ENCODE data around the gene PDZD2. TPM values are rescaled to one million over a fixed set of nuclear protein-coding genes. Genes with fewer than 3 reads are reported as not detected.

The PDZD2 gene
- total RNA-seq, 2 experiments from 2014 or later, result 1.3 to 1.8 TPM

DNA sequence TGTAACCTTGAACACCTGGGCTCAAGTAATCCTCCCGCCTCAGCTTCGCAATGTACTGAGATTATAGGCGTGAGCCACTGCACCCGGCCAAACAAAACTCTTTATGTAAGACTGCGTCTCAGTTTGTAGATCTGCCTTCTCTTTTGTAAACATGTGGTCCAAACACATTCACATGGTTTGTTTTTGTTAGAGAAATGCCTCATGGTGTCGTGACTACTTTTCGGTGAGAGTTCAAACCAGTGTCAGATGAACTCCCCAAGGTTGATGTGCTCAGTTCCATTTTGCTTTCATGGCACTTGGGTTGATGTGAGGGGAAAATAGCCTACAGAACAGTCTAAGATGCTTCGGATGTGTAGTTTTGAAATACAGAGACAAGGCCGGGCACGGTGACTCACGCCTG lies 303.6 kb downstream of the PDZD2 start:
- Mint-ChIP-seq H3K4me3 (no peak overlapping the region), H3K9me3 (no peaks in the 10 kb centered on the region), H3K27ac (no peak overlapping the region), H3K36me3 (ENCODE audit: low read depth) (no peaks in the 10 kb centered on the region), H3K27me3 (no peaks in the 10 kb centered on the region), H3K4me1 (ENCODE audit: low read depth) (no peaks in the 10 kb centered on the region)
- DNase-seq (no peak), ATAC-seq (ENCODE audit: poor library complexity) (no peak)
- TF ChIP-seq, protein P1, sequence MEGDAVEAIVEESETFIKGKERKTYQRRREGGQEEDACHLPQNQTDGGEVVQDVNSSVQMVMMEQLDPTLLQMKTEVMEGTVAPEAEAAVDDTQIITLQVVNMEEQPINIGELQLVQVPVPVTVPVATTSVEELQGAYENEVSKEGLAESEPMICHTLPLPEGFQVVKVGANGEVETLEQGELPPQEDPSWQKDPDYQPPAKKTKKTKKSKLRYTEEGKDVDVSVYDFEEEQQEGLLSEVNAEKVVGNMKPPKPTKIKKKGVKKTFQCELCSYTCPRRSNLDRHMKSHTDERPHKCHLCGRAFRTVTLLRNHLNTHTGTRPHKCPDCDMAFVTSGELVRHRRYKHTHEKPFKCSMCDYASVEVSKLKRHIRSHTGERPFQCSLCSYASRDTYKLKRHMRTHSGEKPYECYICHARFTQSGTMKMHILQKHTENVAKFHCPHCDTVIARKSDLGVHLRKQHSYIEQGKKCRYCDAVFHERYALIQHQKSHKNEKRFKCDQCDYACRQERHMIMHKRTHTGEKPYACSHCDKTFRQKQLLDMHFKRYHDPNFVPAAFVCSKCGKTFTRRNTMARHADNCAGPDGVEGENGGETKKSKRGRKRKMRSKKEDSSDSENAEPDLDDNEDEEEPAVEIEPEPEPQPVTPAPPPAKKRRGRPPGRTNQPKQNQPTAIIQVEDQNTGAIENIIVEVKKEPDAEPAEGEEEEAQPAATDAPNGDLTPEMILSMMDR (IDR thresholded peaks at IDR 0.05), result no peak
- intact Hi-C loops (cut with DNase I, micrococcal nuclease), result no loop called here
- Histone ChIP-seq H3K4me1 (ENCODE audit: insufficient read depth, low read length) (no peaks in the 10 kb centered on the region), H3K4me3 (ENCODE audit: low read length) (no peak overlapping the region), H3K9me3 (ENCODE audit: control insufficient read depth in 1 of 2, insufficient read depth in 1 of 2, low read length in 2 of 2) (peaks cover 0 to 4% of the 10 kb centered on the region in 2 experiments), H3K36me3 (ENCODE audit: insufficient read depth, low read length) (no peaks in the 10 kb centered on the region), H3K27ac (ENCODE audit: low read depth in 1 of 2, low read length in 2 of 2) (no peak overlapping the region), H3K27me3 (ENCODE audit: control insufficient read depth in 1 of 2, insufficient read depth in 2 of 2, low read length in 2 of 2) (no peaks in the 10 kb centered on the region)
- POLR2A ChIA-PET, result no interaction called here
- CTCF ChIA-PET, result no interaction called here

- H3K4me1 ChIP-seq (ENCODE audit: insufficient read depth, low read length), result no peaks in the 10 kb centered on the region
- no peak overlapping the region for H3K27ac ChIP-seq (ENCODE audit: low read depth in 1 of 2, low read length in 2 of 2)
- ChIA-PET POLR2A (no interaction called here), CTCF (no interaction called here)
- ATAC-seq (ENCODE audit: poor library complexity) (no peak), DNase-seq (no peak)
- Mint-ChIP-seq H3K27me3 (no peaks in the 10 kb centered on the region), H3K4me3 (no peak overlapping the region), H3K4me1 (ENCODE audit: low read depth) (no peaks in the 10 kb centered on the region), H3K9me3 (no peaks in the 10 kb centered on the region), H3K27ac (no peak overlapping the region), H3K36me3 (ENCODE audit: low read depth) (no peaks in the 10 kb centered on the region)
- H3K4me3 ChIP-seq (ENCODE audit: low read length), result no peak overlapping the region
- H3K36me3 ChIP-seq (ENCODE audit: insufficient read depth, low read length), result no peaks in the 10 kb centered on the region
- intact Hi-C loops (cut with DNase I, micrococcal nuclease), result no loop called here
- H3K9me3 ChIP-seq (ENCODE audit: control insufficient read depth in 1 of 2, insufficient read depth in 1 of 2, low read length in 2 of 2), result peaks cover 0 to 4% of the 10 kb centered on the region in 2 experiments
- TF ChIP-seq, protein P1 (IDR thresholded peaks at IDR 0.05), result no peak
- no peaks in the 10 kb centered on the region for H3K27me3 ChIP-seq (ENCODE audit: control insufficient read depth in 1 of 2, insufficient read depth in 2 of 2, low read length in 2 of 2)
These were observed 305.9 kb downstream of the PDZD2 start for GRCh38 chr5:31944684-31945445.

DNA sequence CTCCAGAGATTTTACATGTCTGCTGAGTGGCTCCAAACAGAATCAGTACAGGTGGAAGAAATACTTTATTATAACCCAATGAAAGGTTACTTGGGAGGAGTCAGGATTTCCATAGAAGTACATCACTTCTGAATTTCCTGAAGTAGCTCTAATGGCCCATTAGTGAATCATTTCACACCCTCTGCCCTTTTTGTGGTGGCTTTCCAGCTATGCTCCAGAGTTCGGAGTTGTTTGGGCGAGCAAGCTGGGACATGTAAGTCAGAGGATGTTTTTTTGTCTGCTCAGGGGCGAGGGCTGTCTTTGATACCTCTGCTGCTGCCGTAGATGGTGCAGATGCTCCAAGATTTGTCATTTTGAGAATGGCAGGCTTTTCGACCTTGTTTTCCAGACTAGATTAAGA lies 309.1 kb downstream of the PDZD2 start:
- no peaks in the 10 kb centered on the region for H3K36me3 Mint-ChIP-seq (ENCODE audit: low read depth)
- Histone ChIP-seq H3K9me3 (ENCODE audit: control insufficient read depth in 1 of 2, insufficient read depth in 1 of 2, low read length in 2 of 2) (peaks cover 0 to 7% of the 10 kb centered on the region in 2 experiments), H3K36me3 (ENCODE audit: insufficient read depth, low read length) (no peaks in the 10 kb centered on the region)

More for the DNA sequence above, 309.1 kb downstream of the PDZD2 start:
- Histone ChIP-seq H3K4me1 (ENCODE audit: insufficient read depth, low read length) (no peaks in the 10 kb centered on the region), H3K4me3 (ENCODE audit: low read length) (no peak overlapping the region), H3K27me3 (ENCODE audit: control insufficient read depth in 1 of 2, insufficient read depth in 2 of 2, low read length in 2 of 2) (no peaks in the 10 kb centered on the region), H3K27ac (ENCODE audit: low read depth in 1 of 2, low read length in 2 of 2) (no peak overlapping the region)
- POLR2A ChIA-PET, result no interaction called here
- TF ChIP-seq, protein P1 (IDR thresholded peaks at IDR 0.05), result no peak
- Mint-ChIP-seq H3K9me3 (peaks cover 3% of the 10 kb centered on the region), H3K4me1 (ENCODE audit: low read depth) (no peaks in the 10 kb centered on the region), H3K27ac (no peak overlapping the region), H3K27me3 (no peaks in the 10 kb centered on the region), H3K4me3 (no peak overlapping the region)
- DNase-seq (no peak), ATAC-seq (ENCODE audit: poor library complexity) (no peak)
- CTCF ChIA-PET, result no interaction called here
- intact Hi-C loops (cut with DNase I, micrococcal nuclease), result no loop called here
